ENCODE measurements around the gene PPP3R1. TPM values are rescaled to one million over a fixed set of nuclear protein-coding genes. Genes with fewer than 3 reads are reported as not detected.

Gene PPP3R1
- total RNA-seq, 4 donors from 2014 or later, result 16.9 to 32.3 (median 29.8) TPM

- H3K4me3 ChIP-seq, result peak overlapping the region in 3 of 4 donors; percentile 3 to 16 (median 3)
- ATAC-seq (peak; percentile 71 to 82), DNase-seq (peak; percentile 49 to 64)
- in situ Hi-C loops (cut with MboI; ENCODE audit: low sequenced_read_pairs in 4 of 4) (loop anchor here in 2 of 4 donors (10.0 kb wide), 1 partner anchor 163 kb away; no protein-coding TSS in a partner anchor), intact Hi-C loops (cut with DNase I; ENCODE audit: low total_unique reads) (loop anchor here (5.0 to 10.0 kb wide), 2 partner anchors 36 to 93 kb away; partner anchors contain the start of gene PPP3R1)
- no peaks in the 10 kb centered on the region for H3K9me3 ChIP-seq
- TF ChIP-seq POLR2A (IDR thresholded peaks at IDR 0.05) (no peak), CTCF (IDR thresholded peaks at IDR 0.05 in 4 of 5, conservative IDR thresholded peaks at IDR 0.05 in 1 of 5) (no peak)
- H3K36me3 ChIP-seq, result no peaks in the 10 kb centered on the region
- peaks cover 50 to 60% of the 10 kb centered on the region in 2 donors for H3K4me1 ChIP-seq
- H3K27me3 ChIP-seq, result no peaks in the 10 kb centered on the region
- peak overlapping the region; percentile 67 to 84 (median 72) for H3K27ac ChIP-seq
Measured at GRCh38 chr2:68287580-68288441, 35.5 kb upstream of the PPP3R1 start.

DNA sequence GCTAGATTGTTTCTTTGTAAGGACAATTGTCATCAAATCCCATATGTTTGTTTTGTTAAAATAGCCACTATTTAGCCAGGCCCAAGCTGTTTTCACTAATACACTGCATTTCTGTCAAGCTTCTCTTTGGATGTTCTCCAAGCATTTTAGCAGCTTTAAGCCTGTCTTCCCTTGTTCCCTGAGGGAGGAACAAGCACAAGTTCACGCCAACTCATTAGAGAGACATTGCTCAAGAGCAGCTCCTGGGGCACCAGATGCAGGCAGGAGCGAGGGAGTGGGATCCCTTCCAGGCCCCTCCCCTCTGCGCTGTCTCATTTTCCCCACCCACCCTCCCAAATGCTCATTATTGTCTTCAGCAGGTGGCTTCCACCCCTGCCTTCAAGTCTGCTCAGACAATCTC, 32.6 kb upstream of the PPP3R1 start:
- no peaks in the 10 kb centered on the region for H3K36me3 ChIP-seq
- intact Hi-C loops (cut with DNase I; ENCODE audit: low total_unique reads), result loop anchor here (5.0 to 10.0 kb wide), 2 partner anchors 33 to 90 kb away; partner anchors contain the start of gene PPP3R1
- H3K4me1 ChIP-seq, result peaks cover 35 to 36% of the 10 kb centered on the region in 2 donors
- no peak overlapping the region for H3K27ac ChIP-seq
- in situ Hi-C loops (cut with MboI; ENCODE audit: low sequenced_read_pairs in 4 of 4), result loop anchor here in 2 of 4 donors (10.0 kb wide), 1 partner anchor 160 kb away; no protein-coding TSS in a partner anchor
- no peak overlapping the region for H3K4me3 ChIP-seq
- TF ChIP-seq CTCF (IDR thresholded peaks at IDR 0.05 in 4 of 5, conservative IDR thresholded peaks at IDR 0.05 in 1 of 5) (no peak), POLR2A (IDR thresholded peaks at IDR 0.05) (no peak)
- H3K9me3 ChIP-seq, result no peaks in the 10 kb centered on the region
- ATAC-seq, result no peak
- peak; percentile 10 to 37 for DNase-seq
- no peaks in the 10 kb centered on the region for H3K27me3 ChIP-seq

- ATAC-seq (no peak), DNase-seq (no peak)
- no peak for TF ChIP-seq POLR2A (IDR thresholded peaks at IDR 0.05)
- no peak for TF ChIP-seq CTCF (IDR thresholded peaks at IDR 0.05 in 4 of 5, conservative IDR thresholded peaks at IDR 0.05 in 1 of 5)
- H3K4me3 ChIP-seq, result no peak overlapping the region
- intact Hi-C loops (cut with DNase I; ENCODE audit: low total_unique reads) (loop anchor here (2.0 to 10.0 kb wide), 2 partner anchors 89 to 161 kb away; no protein-coding TSS in a partner anchor), in situ Hi-C loops (cut with MboI; ENCODE audit: low sequenced_read_pairs in 4 of 4) (loop anchor here in 2 of 4 donors (10.0 kb wide), 1 partner anchor 159 kb away; no protein-coding TSS in a partner anchor)
- peaks cover 21 to 22% of the 10 kb centered on the region in 2 donors for H3K4me1 ChIP-seq
- H3K9me3 ChIP-seq, result no peaks in the 10 kb centered on the region
- H3K27me3 ChIP-seq, result no peaks in the 10 kb centered on the region
- H3K27ac ChIP-seq, result no peak overlapping the region
- H3K36me3 ChIP-seq, result no peaks in the 10 kb centered on the region
Measured at GRCh38 chr2:68283419-68283812, 31.1 kb upstream of the PPP3R1 start.

GRCh38 chr2:68282811-68283418, 30.6 kb upstream of the PPP3R1 start:
- peak in 1 of 2 donors; percentile 54 for ATAC-seq

More at GRCh38 chr2:68282811-68283418, 30.6 kb upstream of the PPP3R1 start:
- TF ChIP-seq POLR2A (IDR thresholded peaks at IDR 0.05) (no peak), CTCF (IDR thresholded peaks at IDR 0.05 in 4 of 5, conservative IDR thresholded peaks at IDR 0.05 in 1 of 5) (peak in 4 of 5 experiments; percentile 53 to 75 (median 60))
- peaks cover 16 to 17% of the 10 kb centered on the region in 2 donors for H3K4me1 ChIP-seq
- no peaks in the 10 kb centered on the region for H3K36me3 ChIP-seq
- H3K9me3 ChIP-seq, result no peaks in the 10 kb centered on the region
- intact Hi-C loops (cut with DNase I; ENCODE audit: low total_unique reads) (loop anchor here (2.0 to 10.0 kb wide), 2 partner anchors 88 to 160 kb away; no protein-coding TSS in a partner anchor), in situ Hi-C loops (cut with MboI; ENCODE audit: low sequenced_read_pairs in 4 of 4) (loop anchor here in 2 of 4 donors (10.0 kb wide), 1 partner anchor 158 kb away; no protein-coding TSS in a partner anchor)
- H3K27ac ChIP-seq, result no peak overlapping the region
- no peak for DNase-seq
- H3K4me3 ChIP-seq, result no peak overlapping the region
- H3K27me3 ChIP-seq, result no peaks in the 10 kb centered on the region
